Ovary (tissue), 3 donors: ENCODE data around the gene GPSM1.

Experiments
- EP300 ChIP-seq: sonication (generic); formaldehyde crosslinking; IDR thresholded peaks from one replicate; pipeline ENCODE4 v1.6.1; 2017; ENCODE audit warnings: antibody characterized with exemption
- POLR2A ChIP-seq: fragments of 450-650 bp; IDR thresholded peaks from one replicate; pipeline ENCODE4 v1.6.1; 2017; ENCODE audit warnings: antibody characterized with exemption, mild to moderate bottlenecking, moderate library complexity
- TF ChIP-seq, protein P1 (sequence below), 3 donors: fragments of 450-650 bp in 2 of 3; fragments of 200-600 bp in 1 of 3; IDR thresholded peaks; one replicate each; pipeline versions ENCODE4 v1.5.1 to v1.8.0; 2016 to 2022; ENCODE audit warnings: antibody characterized with exemption in 3 of 3, mild to moderate bottlenecking in 1 of 3
- donor health status: DM: no; HTN: no; CAD: no.

DNA sequence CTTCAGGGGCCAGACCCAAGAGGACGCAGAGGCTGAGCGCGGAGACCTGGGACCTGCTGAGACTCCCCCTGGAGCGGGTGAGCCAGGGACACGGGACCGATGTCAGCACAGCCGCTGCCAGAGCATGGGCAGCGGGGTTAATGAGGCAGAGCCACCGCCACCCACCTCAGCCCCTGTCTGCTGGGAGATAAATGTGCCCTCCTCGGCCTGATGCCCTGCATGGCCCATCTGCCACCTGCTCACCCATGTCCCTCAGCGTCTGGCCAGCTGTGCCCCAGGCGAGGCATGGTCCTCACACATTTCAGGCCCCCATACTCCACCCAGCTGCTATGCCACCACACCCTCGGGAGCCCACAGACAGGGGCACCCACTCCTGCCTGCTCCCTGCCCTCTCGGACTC, 21.4 kb downstream of the GPSM1 start:
- TF ChIP-seq, protein P1, sequence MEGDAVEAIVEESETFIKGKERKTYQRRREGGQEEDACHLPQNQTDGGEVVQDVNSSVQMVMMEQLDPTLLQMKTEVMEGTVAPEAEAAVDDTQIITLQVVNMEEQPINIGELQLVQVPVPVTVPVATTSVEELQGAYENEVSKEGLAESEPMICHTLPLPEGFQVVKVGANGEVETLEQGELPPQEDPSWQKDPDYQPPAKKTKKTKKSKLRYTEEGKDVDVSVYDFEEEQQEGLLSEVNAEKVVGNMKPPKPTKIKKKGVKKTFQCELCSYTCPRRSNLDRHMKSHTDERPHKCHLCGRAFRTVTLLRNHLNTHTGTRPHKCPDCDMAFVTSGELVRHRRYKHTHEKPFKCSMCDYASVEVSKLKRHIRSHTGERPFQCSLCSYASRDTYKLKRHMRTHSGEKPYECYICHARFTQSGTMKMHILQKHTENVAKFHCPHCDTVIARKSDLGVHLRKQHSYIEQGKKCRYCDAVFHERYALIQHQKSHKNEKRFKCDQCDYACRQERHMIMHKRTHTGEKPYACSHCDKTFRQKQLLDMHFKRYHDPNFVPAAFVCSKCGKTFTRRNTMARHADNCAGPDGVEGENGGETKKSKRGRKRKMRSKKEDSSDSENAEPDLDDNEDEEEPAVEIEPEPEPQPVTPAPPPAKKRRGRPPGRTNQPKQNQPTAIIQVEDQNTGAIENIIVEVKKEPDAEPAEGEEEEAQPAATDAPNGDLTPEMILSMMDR (IDR thresholded peaks at IDR 0.05), result no peak
- TF ChIP-seq POLR2A (no peak), EP300 (no peak)
